ENCODE measurements around the gene NUSAP1.
"Not testable (repeated sequence)": the region's sequence is repeated elsewhere in the genome, so short reads cannot be mapped to it uniquely, and the experiment has no call there.

NUSAP1 gene

GRCh38 chr15:41416742-41417417, 84.2 kb downstream of the NUSAP1 start, which contains the start of gene RTF1:
Gene RTF1 (plus strand): TSS chr15:41417095. CDS start chr15:41417116, 21 bp downstream.
- DNase-seq: peak; percentile 48

GRCh38 chr15:41417418-41418195, 84.9 kb downstream of the NUSAP1 start:
- no peak for DNase-seq

- DNase-seq: no peak
Observed at GRCh38 chr15:41423979-41424659, 91.4 kb downstream of the NUSAP1 start.

GRCh38 chr15:41424809-41425208, 92.1 kb downstream of the NUSAP1 start:
- DNase-seq: no peak

- DNase-seq: not testable (repeated sequence)
Observed at GRCh38 chr15:41425907-41426306, 93.2 kb downstream of the NUSAP1 start.

- DNase-seq: no peak
Observed at GRCh38 chr15:41429003-41429890, 96.6 kb downstream of the NUSAP1 start.
